DND-41 (cell line): Measurements from ENCODE around the gene SMAD7.

ENCODE experiments used
- CTCF ChIP-seq: IDR thresholded peaks from 2 replicates; pipeline ENCODE4 v1.5.1; 2012; ENCODE audit warnings: borderline replicate concordance, low read length, moderate library complexity, mild to moderate bottlenecking; ENCODE audit not compliant: poor library complexity, severe bottlenecking; ENCODE audit errors: extremely low read depth
- EZH2 ChIP-seq: IDR thresholded peaks from 3 replicates; pipeline ENCODE4 v1.6.1; 2012; ENCODE audit warnings: borderline replicate concordance, low read depth, mild to moderate bottlenecking, moderate library complexity, low read length, inconsistent platforms; ENCODE audit not compliant: severe bottlenecking

- TF ChIP-seq CTCF = no peak
- no peak for TF ChIP-seq EZH2
Measured at GRCh38 chr18:48932822-48933510, 17.8 kb downstream of the SMAD7 start.
